SK-N-SH (cell line): ENCODE data around the gene ASCL5. TPM values are rescaled to one million over a fixed set of nuclear protein-coding genes. Genes with fewer than 3 reads are reported as not detected.

ENCODE experiments used
- CTCF ChIA-PET: fragments of 300-600, 350-600 bp; formaldehyde crosslinking; extraction: SDS; loops from one replicate; lab custom pipeline; 2021; lab: Yijun Ruan, JAX
- POLR2A ChIA-PET: fragments of 350-600 bp; sonication (Branson Sonifier 250); formaldehyde crosslinking; extraction: SDS; loops from one replicate; lab custom pipeline; 2020; ENCODE audit warnings: antibody characterized with exemption, inconsistent platforms; lab: Yijun Ruan, JAX
- DNase-seq: peaks from one replicate; pipeline ENCODE4 v3.0.0; 2012
- H2AFZ ChIP-seq: fragments of 200-600 bp; sonication (generic); 2 replicates; pipeline ENCODE4 v1.8.1; 2016; ENCODE audit warnings: antibody characterized with exemption, mild to moderate bottlenecking, low read depth
- H3F3A ChIP-seq: fragments of 200-600 bp; sonication (generic); replicated peaks from 2 replicates; pipeline ENCODE3; 2016; ENCODE audit warnings: antibody characterized with exemption, mild to moderate bottlenecking; ENCODE audit not compliant: insufficient read depth
- H3K27ac ChIP-seq, 2 experiments: fragments of 200-500 bp in 1 of 2; fragments of 200-600 bp in 1 of 2; sonication (Bioruptor generic) in 1 of 2; sonication (generic), shearing (Covaris generic) in 1 of 2; 2 replicates each; pipeline versions ENCODE4 v1.5.1 to v1.6.1; 2014 to 2016; ENCODE audit warnings: low read depth in 2 of 2, inconsistent platforms in 1 of 2, low read length in 1 of 2, mild to moderate bottlenecking in 1 of 2, mixed read lengths in 1 of 2
- H3K27me3 ChIP-seq: fragments of 200-600 bp; sonication (generic), shearing (Covaris generic); 2 replicates; pipeline ENCODE4 v1.6.1; 2016; ENCODE audit warnings: mixed run types; ENCODE audit not compliant: insufficient read depth
- H3K36me3 ChIP-seq, 2 experiments: fragments of 200-500 bp in 1 of 2; fragments of 200-600 bp in 1 of 2; sonication (Bioruptor generic) in 1 of 2; sonication (generic) in 1 of 2; replicated peaks in 1 of 2; 2 replicates each; pipeline versions ENCODE3 to v1.5.1; 2014 to 2016; ENCODE audit warnings: low read length in 1 of 2, mild to moderate bottlenecking in 1 of 2; ENCODE audit not compliant: insufficient read depth in 2 of 2, control insufficient read depth in 1 of 2
- H3K4me1 ChIP-seq, 2 experiments: fragments of 200-500 bp in 1 of 2; fragments of 200-600 bp in 1 of 2; sonication (Bioruptor generic) in 1 of 2; sonication (generic), shearing (Covaris generic) in 1 of 2; 2 replicates each; pipeline versions ENCODE4 v1.5.1 to v1.6.1; 2014 to 2016; ENCODE audit warnings: low read depth in 1 of 2, low read length in 1 of 2, mixed run types in 1 of 2; ENCODE audit not compliant: insufficient read depth in 2 of 2, control insufficient read depth in 1 of 2
- H3K4me2 ChIP-seq: fragments of 200-600 bp; sonication (generic), shearing (Covaris generic); 2 replicates; pipeline ENCODE4 v1.6.1; 2017; ENCODE audit warnings: mixed run types
- H3K4me3 ChIP-seq, 2 experiments: fragments of 200-500 bp in 1 of 2; fragments of 200-600 bp in 1 of 2; sonication (Bioruptor generic) in 1 of 2; sonication (generic), shearing (Covaris generic) in 1 of 2; 2 replicates each; pipeline versions ENCODE4 v1.5.1 to v1.8.1; 2014 to 2016; ENCODE audit warnings: low read depth in 2 of 2, inconsistent platforms in 1 of 2, low read length in 1 of 2, mild to moderate bottlenecking in 1 of 2, mixed read lengths in 1 of 2, moderate library complexity in 1 of 2
- H3K79me2 ChIP-seq: fragments of 200-600 bp; sonication (generic); 2 replicates; pipeline ENCODE4 v1.8.1; 2017; ENCODE audit warnings: mild to moderate bottlenecking; ENCODE audit not compliant: insufficient read depth
- H3K9ac ChIP-seq: fragments of 200-600 bp; sonication (generic); 2 replicates; pipeline ENCODE4 v1.6.1; 2017; ENCODE audit warnings: mixed run types
- H3K9me2 ChIP-seq: fragments of 200-600 bp; sonication (generic); 2 replicates; pipeline ENCODE4 v1.6.1; 2017; ENCODE audit warnings: mixed run types
- H3K9me3 ChIP-seq: fragments of 200-600 bp; sonication (generic); 2 replicates; pipeline ENCODE4 v1.6.1; 2017; ENCODE audit warnings: mixed run types, mild to moderate bottlenecking, moderate library complexity
- H4K20me1 ChIP-seq: fragments of 200-600 bp; sonication (generic); 2 replicates; pipeline ENCODE4 v1.6.1; 2017; ENCODE audit warnings: mild to moderate bottlenecking, mixed run types; ENCODE audit not compliant: insufficient read depth
- CHD2 ChIP-seq: fragments of 150-350 bp; IDR thresholded peaks from 2 replicates; pipeline ENCODE4 v1.6.1; 2018; ENCODE audit warnings: low read length; ENCODE audit not compliant: partially characterized antibody
- ELF1 ChIP-seq: IDR thresholded peaks from 2 replicates; pipeline ENCODE4 v1.4.0; 2012
- EP300 ChIP-seq, 2 experiments: IDR thresholded peaks; 2 replicates each; pipeline versions ENCODE4 v1.4.0 to v1.6.1; 2012; ENCODE audit warnings: borderline replicate concordance in 1 of 2, low read depth in 1 of 2, low read length in 1 of 2
- FOSL2 ChIP-seq: IDR thresholded peaks from 2 replicates; pipeline ENCODE4 v1.4.0; 2012; ENCODE audit warnings: low read depth, mild to moderate bottlenecking, moderate library complexity, borderline replicate concordance
- FOXM1 ChIP-seq: IDR thresholded peaks from 2 replicates; pipeline ENCODE4 v1.4.0; 2012; ENCODE audit warnings: low read depth, mild to moderate bottlenecking
- GATA2 ChIP-seq: sonication (generic); formaldehyde crosslinking; IDR thresholded peaks from 2 replicates; pipeline ENCODE4 v1.5.0; 2020; ENCODE audit warnings: mild to moderate bottlenecking, missing genetic modification reagents
- MEF2A ChIP-seq: IDR thresholded peaks from 2 replicates; pipeline ENCODE4 v1.4.0; 2012; ENCODE audit warnings: low read depth, borderline replicate concordance
- MXI1 ChIP-seq: IDR thresholded peaks from 2 replicates; pipeline ENCODE4 v1.6.1; 2012; ENCODE audit warnings: mild to moderate bottlenecking, low read depth, low read length, improper control_type of control experiment
- NFIC ChIP-seq: IDR thresholded peaks from 2 replicates; pipeline ENCODE4 v1.4.0; 2012; ENCODE audit warnings: borderline replicate concordance
- NRF1 ChIP-seq: IDR thresholded peaks from 2 replicates; pipeline ENCODE4 v1.6.1; 2012; ENCODE audit warnings: low read depth, mild to moderate bottlenecking, low read length
- PBX3 ChIP-seq: IDR thresholded peaks from 2 replicates; pipeline ENCODE4; 2012
- REST ChIP-seq: IDR thresholded peaks from 2 replicates; pipeline ENCODE4 v1.6.1; 2012; ENCODE audit warnings: mild to moderate bottlenecking, low read depth, low read length, moderate library complexity
- SIN3A ChIP-seq: IDR thresholded peaks from 2 replicates; pipeline ENCODE4 v1.6.1; 2012; ENCODE audit warnings: low read depth, mild to moderate bottlenecking, low read length, moderate library complexity, borderline replicate concordance
- SMC3 ChIP-seq: IDR thresholded peaks from 2 replicates; pipeline ENCODE4 v1.6.1; 2012; ENCODE audit warnings: low read depth, low read length, improper control_type of control experiment
- TCF12 ChIP-seq: IDR thresholded peaks from 2 replicates; pipeline ENCODE4 v1.4.0; 2012
- TEAD4 ChIP-seq: IDR thresholded peaks from 2 replicates; pipeline ENCODE4 v1.4.0; 2012; ENCODE audit warnings: mild to moderate bottlenecking, borderline replicate concordance; ENCODE audit not compliant: insufficient read depth
- YY1 ChIP-seq: IDR thresholded peaks from 2 replicates; pipeline ENCODE4 v1.4.0; 2012; ENCODE audit warnings: low read depth, mild to moderate bottlenecking
- WGBS: methylation state at CpG from one replicate; pipeline ENCODE4 v1.1.6; 2017; ENCODE audit warnings: low lambda C conversion rate; 5-methylcytosine and 5-hydroxymethylcytosine counted together
- polyA plus RNA-seq, 3 experiments: library from polyadenylated mRNA; depleted of rRNA; stranded (reverse); fragments of >200 nt; gene quantifications; 2 replicates each; pipeline ENCODE4 v1.2.3, GENCODE V29; 2012

The ASCL5 gene
- polyA plus RNA-seq, 1 of the 3 experiments (the other 2 are of a cell fraction): not detected

GRCh38 chr1:201126463-201126831, 537 bp downstream of the ASCL5 start:
- peaks cover 34% of the 10 kb centered on the region for H3K27me3 ChIP-seq
- H3K4me3 ChIP-seq: no peak overlapping the region
- H3F3A ChIP-seq: no peaks in the 10 kb centered on the region
- CTCF ChIA-PET: interaction anchor here (1.1 to 1.4 kb wide), 3 partner anchors 11 to 590 kb away, joined by 3 to 5 read pairs (median 4); no protein-coding TSS in a partner anchor
- H3K36me3 ChIP-seq: no peaks in the 10 kb centered on the region
- no peaks in the 10 kb centered on the region for H3K9me2 ChIP-seq
- TF ChIP-seq MXI1 (no peak), TCF12 (no peak), CHD2 (no peak), FOXM1 (no peak), SIN3A (no peak), FOSL2 (no peak), NFIC (no peak), SMC3 (no peak), YY1 (no peak), PBX3 (no peak), NRF1 (no peak), GATA2 (CRISPR knock-in tag) (no peak), EP300 (IDR thresholded peaks at IDR 0.05; ENCODE audit: borderline replicate concordance in 1 of 2, low read depth in 1 of 2, low read length in 1 of 2) (no peak), REST (no peak), ELF1 (no peak), MEF2A (no peak), TEAD4 (no peak)
- H3K27ac ChIP-seq: no peak overlapping the region
- no peaks in the 10 kb centered on the region for H4K20me1 ChIP-seq
- no peak for DNase-seq
- POLR2A ChIA-PET: no interaction called here
- no peaks in the 10 kb centered on the region; a peak in 1 of 4 replicates for H3K4me1 ChIP-seq
- 76% methylated on average over 3 of the region's 3 CpGs for WGBS
- no peak overlapping the region for H3K4me2 ChIP-seq
- H3K9ac ChIP-seq: no peak overlapping the region
- no peaks in the 10 kb centered on the region for H3K9me3 ChIP-seq
- no peak overlapping the region for H2AFZ ChIP-seq
- H3K79me2 ChIP-seq: no peaks in the 10 kb centered on the region
